ENCODE measurements around the gene ESPL1.

The ESPL1 gene

DNA sequence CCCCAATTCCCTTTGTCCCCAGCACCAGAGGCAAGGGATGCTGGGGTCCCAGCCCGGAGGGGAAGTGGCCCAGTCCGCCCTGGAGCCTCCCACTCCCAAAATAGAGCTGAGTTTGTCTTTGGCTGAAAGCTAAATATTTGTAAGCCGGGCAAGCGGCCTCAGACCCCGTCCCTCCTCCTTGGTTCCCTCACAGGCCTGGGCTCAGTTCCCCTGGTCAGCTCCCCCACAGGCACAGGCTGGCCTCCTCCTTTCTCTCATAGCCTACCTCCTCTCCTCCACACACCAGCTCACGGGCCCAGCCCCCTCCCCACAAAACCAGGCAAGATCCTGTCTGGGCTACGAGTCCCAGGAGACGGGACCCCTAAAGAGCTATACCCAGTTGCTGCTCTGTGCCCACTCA is 66.7 kb downstream of the ESPL1 start:
- H3K27me3 ChIP-seq (ENCODE audit: control insufficient read depth in 3 of 3, insufficient read depth in 3 of 3, low read depth in 1 of 3, low read length in 3 of 3) = peaks cover 0 to 82% (median 0%) of the 10 kb centered on the region in 3 experiments

DNA sequence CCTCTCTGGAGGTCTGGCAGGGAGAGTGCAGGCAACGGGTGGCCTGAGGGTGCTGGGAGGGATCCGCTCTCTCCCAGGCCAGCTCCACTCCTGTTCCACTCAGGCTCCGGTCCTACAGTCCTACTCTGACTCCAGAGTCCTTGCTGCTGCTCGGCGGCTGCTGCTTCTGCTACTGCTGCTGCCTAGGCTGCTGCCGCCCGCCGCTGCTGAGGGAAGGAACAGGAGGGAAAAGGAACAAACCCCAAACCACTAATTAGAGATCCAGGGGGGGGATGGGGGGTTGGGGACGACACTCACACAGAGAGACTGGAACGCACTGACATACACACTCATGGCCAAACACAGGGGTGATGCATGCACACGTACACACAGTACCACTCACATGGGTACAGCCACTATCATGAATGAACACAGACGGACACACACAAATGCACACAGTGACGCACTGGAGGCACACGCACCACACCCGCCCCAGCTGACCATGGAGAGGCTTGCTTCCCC is 68.1 kb downstream of the ESPL1 start, which contains the start of gene SP7:
SP7 (minus strand) TSS at position 174 of the 501 bp plus-strand sequence. CDS start 708 bp downstream, outside the sequence.
- H3K36me3 ChIP-seq (replicated peaks in 1 of 2; ENCODE audit: control insufficient read depth in 2 of 2, insufficient read depth in 2 of 2, low read length in 2 of 2) = no peaks in the 10 kb centered on the region
- H3K4me3 ChIP-seq (ENCODE audit: low read length in 2 of 2) = peak within 1 kb of the TSS in 1 of 2 donors; percentile 9
- no CpG with 5 or more reads among the region's 15 CpGs for WGBS, 2 donors (ENCODE audit: extremely low coverage in 2 of 2, insufficient read length in 2 of 2, insufficient replicate concordance in 1 of 2)
- no peaks in the 10 kb centered on the region for H3K79me1 ChIP-seq (ENCODE audit: low read depth, low read length)
- H3K18ac ChIP-seq (ENCODE audit: low read length) = peak within 1 kb of the TSS; percentile 77
- peak within 1 kb of the TSS; percentile 78 for H2BK5ac ChIP-seq (ENCODE audit: low read length)
- peaks cover 5 to 34% of the 10 kb centered on the region in 2 donors for H3K4me1 ChIP-seq (ENCODE audit: control insufficient read depth in 2 of 2, insufficient read depth in 1 of 2, low read depth in 1 of 2, low read length in 2 of 2)
- H2AK5ac ChIP-seq (ENCODE audit: low read depth, low read length) = peak within 1 kb of the TSS; percentile 86
- peak within 1 kb of the TSS; percentile 93 for H2BK120ac ChIP-seq (ENCODE audit: low read depth, low read length)
- H3K9ac ChIP-seq (ENCODE audit: low read depth, low read length, poor library complexity) = peak within 1 kb of the TSS; percentile 75
- peak within 1 kb of the TSS; percentile 92 for H2BK12ac ChIP-seq (ENCODE audit: low read length)
- peak within 1 kb of the TSS; percentile 80 for H3K4ac ChIP-seq (ENCODE audit: low read length)
- peak within 1 kb of the TSS; percentile 82 for H4K91ac ChIP-seq (ENCODE audit: low read depth, low read length, poor library complexity)
- no peaks in the 10 kb centered on the region for H3K9me3 ChIP-seq (replicated peaks in 1 of 2; ENCODE audit: control insufficient read depth in 2 of 2, insufficient read depth in 1 of 2, low read depth in 1 of 2, low read length in 2 of 2)
- H2BK15ac ChIP-seq (ENCODE audit: low read length) = peak within 1 kb of the TSS; percentile 95
- no peak within 1 kb of the TSS for H4K8ac ChIP-seq (ENCODE audit: low read depth, low read length)
- peak within 1 kb of the TSS; percentile 65 for H3K14ac ChIP-seq (ENCODE audit: low read length)
- no peak for DNase-seq (ENCODE audit: low spot score)
- peak within 1 kb of the TSS; percentile 4 for H3K4me2 ChIP-seq (ENCODE audit: insufficient read depth, low read length, poor library complexity, severe bottlenecking)
- peaks cover 0 to 88% (median 0%) of the 10 kb centered on the region in 3 experiments for H3K27me3 ChIP-seq (ENCODE audit: control insufficient read depth in 3 of 3, insufficient read depth in 3 of 3, low read depth in 1 of 3, low read length in 3 of 3)
- peak within 1 kb of the TSS; percentile 56 for H2AFZ ChIP-seq (ENCODE audit: low read length)
- no peak within 1 kb of the TSS for H3K23ac ChIP-seq (ENCODE audit: low read depth, low read length, poor library complexity)
- no peak within 1 kb of the TSS for H3K27ac ChIP-seq (replicated peaks; ENCODE audit: low read length)

More for the DNA sequence above, 66.7 kb downstream of the ESPL1 start:
- peak overlapping the region; percentile 76 for H3K18ac ChIP-seq (ENCODE audit: low read length)
- H3K9me3 ChIP-seq (replicated peaks in 1 of 2; ENCODE audit: control insufficient read depth in 2 of 2, insufficient read depth in 1 of 2, low read depth in 1 of 2, low read length in 2 of 2) = no peaks in the 10 kb centered on the region
- H3K9ac ChIP-seq (ENCODE audit: low read depth, low read length, poor library complexity) = no peak overlapping the region
- H3K23ac ChIP-seq (ENCODE audit: low read depth, low read length, poor library complexity) = peak overlapping the region; percentile 46
- peak overlapping the region; percentile 30 for H2AK5ac ChIP-seq (ENCODE audit: low read depth, low read length)
- H2BK12ac ChIP-seq (ENCODE audit: low read length) = no peak overlapping the region
- H3K27ac ChIP-seq (replicated peaks; ENCODE audit: low read length) = no peak overlapping the region
- H2BK5ac ChIP-seq (ENCODE audit: low read length) = peak overlapping the region; percentile 70
- no peak overlapping the region for H3K14ac ChIP-seq (ENCODE audit: low read length)
- H2BK15ac ChIP-seq (ENCODE audit: low read length) = peak overlapping the region; percentile 60
- no peak for DNase-seq (ENCODE audit: low spot score)
- no CpG with 5 or more reads among the region's 8 CpGs for whole genome bisulfite sequencing, 2 donors (ENCODE audit: extremely low coverage in 2 of 2, insufficient read length in 2 of 2, insufficient replicate concordance in 1 of 2)
- no peak overlapping the region for H3K4ac ChIP-seq (ENCODE audit: low read length)
- peak overlapping the region; percentile 26 for H2AFZ ChIP-seq (ENCODE audit: low read length)
- H4K8ac ChIP-seq (ENCODE audit: low read depth, low read length) = no peak overlapping the region
- no peaks in the 10 kb centered on the region for H3K79me1 ChIP-seq (ENCODE audit: low read depth, low read length)
- no peak overlapping the region for H3K4me3 ChIP-seq (ENCODE audit: low read length in 2 of 2)
- H4K91ac ChIP-seq (ENCODE audit: low read depth, low read length, poor library complexity) = no peak overlapping the region
- no peaks in the 10 kb centered on the region for H3K36me3 ChIP-seq (replicated peaks in 1 of 2; ENCODE audit: control insufficient read depth in 2 of 2, insufficient read depth in 2 of 2, low read length in 2 of 2)
- peaks cover 5 to 34% of the 10 kb centered on the region in 2 donors for H3K4me1 ChIP-seq (ENCODE audit: control insufficient read depth in 2 of 2, insufficient read depth in 1 of 2, low read depth in 1 of 2, low read length in 2 of 2)
- H2BK120ac ChIP-seq (ENCODE audit: low read depth, low read length) = peak overlapping the region; percentile 22
- no peak overlapping the region for H3K4me2 ChIP-seq (ENCODE audit: insufficient read depth, low read length, poor library complexity, severe bottlenecking)

DNA sequence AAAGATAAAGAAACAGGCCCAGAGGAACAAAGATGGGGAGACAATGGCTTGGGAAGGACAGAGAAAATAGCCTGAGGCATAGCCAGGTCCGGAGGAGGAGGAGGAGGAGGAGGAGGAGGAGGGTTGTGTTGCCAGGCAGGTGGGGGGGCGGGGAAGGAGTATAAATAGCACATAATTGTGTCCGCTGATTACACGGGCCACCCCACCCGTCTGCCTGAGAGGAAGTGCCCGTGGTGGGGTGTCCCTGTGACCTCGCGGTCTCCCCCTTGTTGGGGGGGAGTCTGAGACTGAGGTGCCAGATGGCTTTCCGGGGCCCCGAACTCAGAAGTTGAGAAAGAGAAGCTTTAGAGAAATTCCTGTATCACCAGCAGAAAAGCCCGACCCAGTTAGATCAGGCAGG is 69.9 kb downstream of the ESPL1 start:
- H3K4me2 ChIP-seq (ENCODE audit: insufficient read depth, low read length, poor library complexity, severe bottlenecking) = no peak overlapping the region
- no peak overlapping the region for H3K27ac ChIP-seq (replicated peaks; ENCODE audit: low read length)
- no peak overlapping the region for H3K9ac ChIP-seq (ENCODE audit: low read depth, low read length, poor library complexity)
- H2BK12ac ChIP-seq (ENCODE audit: low read length) = no peak overlapping the region
- H2BK15ac ChIP-seq (ENCODE audit: low read length) = no peak overlapping the region
- H3K4me3 ChIP-seq (ENCODE audit: low read length in 2 of 2) = no peak overlapping the region
- no peak overlapping the region for H3K14ac ChIP-seq (ENCODE audit: low read length)
- no peak overlapping the region for H3K4ac ChIP-seq (ENCODE audit: low read length)
- peak overlapping the region; percentile 65 for H3K18ac ChIP-seq (ENCODE audit: low read length)
- H2AK5ac ChIP-seq (ENCODE audit: low read depth, low read length) = no peak overlapping the region
- H2BK120ac ChIP-seq (ENCODE audit: low read depth, low read length) = no peak overlapping the region
- no peak overlapping the region for H4K91ac ChIP-seq (ENCODE audit: low read depth, low read length, poor library complexity)
- H2BK5ac ChIP-seq (ENCODE audit: low read length) = no peak overlapping the region
- no peak for DNase-seq (ENCODE audit: low spot score)
- peaks cover 0 to 85% (median 0%) of the 10 kb centered on the region in 3 experiments for H3K27me3 ChIP-seq (ENCODE audit: control insufficient read depth in 3 of 3, insufficient read depth in 3 of 3, low read depth in 1 of 3, low read length in 3 of 3)
- H3K9me3 ChIP-seq (replicated peaks in 1 of 2; ENCODE audit: control insufficient read depth in 2 of 2, insufficient read depth in 1 of 2, low read depth in 1 of 2, low read length in 2 of 2) = no peaks in the 10 kb centered on the region
- H3K4me1 ChIP-seq (ENCODE audit: control insufficient read depth in 2 of 2, insufficient read depth in 1 of 2, low read depth in 1 of 2, low read length in 2 of 2) = peaks cover 5 to 34% of the 10 kb centered on the region in 2 donors
- H3K36me3 ChIP-seq (replicated peaks in 1 of 2; ENCODE audit: control insufficient read depth in 2 of 2, insufficient read depth in 2 of 2, low read length in 2 of 2) = no peaks in the 10 kb centered on the region
- no peak overlapping the region for H3K23ac ChIP-seq (ENCODE audit: low read depth, low read length, poor library complexity)
- no peaks in the 10 kb centered on the region for H3K79me1 ChIP-seq (ENCODE audit: low read depth, low read length)
- WGBS, 2 donors (ENCODE audit: extremely low coverage in 2 of 2, insufficient read length in 2 of 2, insufficient replicate concordance in 1 of 2) = no CpG with 5 or more reads among the region's 11 CpGs
- no peak overlapping the region for H2AFZ ChIP-seq (ENCODE audit: low read length)
- no peak overlapping the region for H4K8ac ChIP-seq (ENCODE audit: low read depth, low read length)

DNA sequence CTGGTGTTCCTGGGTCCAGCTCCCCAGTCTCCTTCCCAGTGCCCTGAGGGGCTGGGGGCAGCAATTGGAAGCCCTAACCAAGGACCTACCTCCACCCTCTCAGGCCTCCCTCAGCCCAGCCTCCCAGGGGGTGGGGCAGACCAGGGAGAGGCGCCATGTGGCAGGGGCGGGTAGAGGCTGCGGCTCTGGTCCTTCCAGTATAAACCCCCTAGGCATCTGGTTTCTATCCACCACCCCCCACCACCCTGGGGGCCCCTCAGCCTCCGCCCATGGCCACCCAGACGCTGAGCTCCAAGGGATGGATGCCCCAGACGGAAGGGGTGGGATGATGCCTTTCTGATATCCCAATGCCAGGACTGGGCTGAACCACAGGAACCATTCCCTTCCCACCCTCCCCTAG is 70.8 kb downstream of the ESPL1 start:
- no peak overlapping the region for H3K14ac ChIP-seq (ENCODE audit: low read length)
- no peaks in the 10 kb centered on the region for H3K79me1 ChIP-seq (ENCODE audit: low read depth, low read length)
- no CpG with 5 or more reads among the region's 6 CpGs for WGBS, 2 donors (ENCODE audit: extremely low coverage in 2 of 2, insufficient read length in 2 of 2, insufficient replicate concordance in 1 of 2)
- no peak overlapping the region for H4K8ac ChIP-seq (ENCODE audit: low read depth, low read length)
- peak overlapping the region; percentile 35 for H3K18ac ChIP-seq (ENCODE audit: low read length)
- no peaks in the 10 kb centered on the region for H3K9me3 ChIP-seq (replicated peaks in 1 of 2; ENCODE audit: control insufficient read depth in 2 of 2, insufficient read depth in 1 of 2, low read depth in 1 of 2, low read length in 2 of 2)
- no peak for DNase-seq (ENCODE audit: low spot score)
- peak overlapping the region; percentile 33 for H2BK120ac ChIP-seq (ENCODE audit: low read depth, low read length)
- no peaks in the 10 kb centered on the region for H3K36me3 ChIP-seq (replicated peaks in 1 of 2; ENCODE audit: control insufficient read depth in 2 of 2, insufficient read depth in 2 of 2, low read length in 2 of 2)
- H3K9ac ChIP-seq (ENCODE audit: low read depth, low read length, poor library complexity) = no peak overlapping the region
- H2BK15ac ChIP-seq (ENCODE audit: low read length) = peak overlapping the region; percentile 62
- peaks cover 5 to 34% of the 10 kb centered on the region in 2 donors for H3K4me1 ChIP-seq (ENCODE audit: control insufficient read depth in 2 of 2, insufficient read depth in 1 of 2, low read depth in 1 of 2, low read length in 2 of 2)
- peak overlapping the region; percentile 42 for H2BK5ac ChIP-seq (ENCODE audit: low read length)
- H2BK12ac ChIP-seq (ENCODE audit: low read length) = no peak overlapping the region
- H3K4ac ChIP-seq (ENCODE audit: low read length) = no peak overlapping the region
- peak overlapping the region; percentile 70 for H2AK5ac ChIP-seq (ENCODE audit: low read depth, low read length)
- no peak overlapping the region for H3K23ac ChIP-seq (ENCODE audit: low read depth, low read length, poor library complexity)
- H2AFZ ChIP-seq (ENCODE audit: low read length) = no peak overlapping the region
- H3K4me3 ChIP-seq (ENCODE audit: low read length in 2 of 2) = no peak overlapping the region
- H3K27me3 ChIP-seq (ENCODE audit: control insufficient read depth in 3 of 3, insufficient read depth in 3 of 3, low read depth in 1 of 3, low read length in 3 of 3) = peaks cover 0 to 85% (median 0%) of the 10 kb centered on the region in 3 experiments
- no peak overlapping the region for H3K4me2 ChIP-seq (ENCODE audit: insufficient read depth, low read length, poor library complexity, severe bottlenecking)
- no peak overlapping the region for H3K27ac ChIP-seq (replicated peaks; ENCODE audit: low read length)
- no peak overlapping the region for H4K91ac ChIP-seq (ENCODE audit: low read depth, low read length, poor library complexity)

Data from neuronal stem cell (in vitro differentiated cells).